Ramos (cell line): ENCODE measurements around the gene SLC28A2.
"Not testable (repeated sequence)": the region's sequence is repeated elsewhere in the genome, so short reads cannot be mapped to it uniquely, and the experiment has no call there.

Experiments used
- in situ Hi-C: fragments of 300-500 bp; cut with MboI; formaldehyde crosslinking; loops from one replicate; pipeline ENCODE4 v1.14.3; 2022; ENCODE audit warnings: low sequenced_read_pairs; ENCODE audit not compliant: unreplicated experiment

Gene SLC28A2, protein sequence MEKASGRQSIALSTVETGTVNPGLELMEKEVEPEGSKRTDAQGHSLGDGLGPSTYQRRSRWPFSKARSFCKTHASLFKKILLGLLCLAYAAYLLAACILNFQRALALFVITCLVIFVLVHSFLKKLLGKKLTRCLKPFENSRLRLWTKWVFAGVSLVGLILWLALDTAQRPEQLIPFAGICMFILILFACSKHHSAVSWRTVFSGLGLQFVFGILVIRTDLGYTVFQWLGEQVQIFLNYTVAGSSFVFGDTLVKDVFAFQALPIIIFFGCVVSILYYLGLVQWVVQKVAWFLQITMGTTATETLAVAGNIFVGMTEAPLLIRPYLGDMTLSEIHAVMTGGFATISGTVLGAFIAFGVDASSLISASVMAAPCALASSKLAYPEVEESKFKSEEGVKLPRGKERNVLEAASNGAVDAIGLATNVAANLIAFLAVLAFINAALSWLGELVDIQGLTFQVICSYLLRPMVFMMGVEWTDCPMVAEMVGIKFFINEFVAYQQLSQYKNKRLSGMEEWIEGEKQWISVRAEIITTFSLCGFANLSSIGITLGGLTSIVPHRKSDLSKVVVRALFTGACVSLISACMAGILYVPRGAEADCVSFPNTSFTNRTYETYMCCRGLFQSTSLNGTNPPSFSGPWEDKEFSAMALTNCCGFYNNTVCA

DNA sequence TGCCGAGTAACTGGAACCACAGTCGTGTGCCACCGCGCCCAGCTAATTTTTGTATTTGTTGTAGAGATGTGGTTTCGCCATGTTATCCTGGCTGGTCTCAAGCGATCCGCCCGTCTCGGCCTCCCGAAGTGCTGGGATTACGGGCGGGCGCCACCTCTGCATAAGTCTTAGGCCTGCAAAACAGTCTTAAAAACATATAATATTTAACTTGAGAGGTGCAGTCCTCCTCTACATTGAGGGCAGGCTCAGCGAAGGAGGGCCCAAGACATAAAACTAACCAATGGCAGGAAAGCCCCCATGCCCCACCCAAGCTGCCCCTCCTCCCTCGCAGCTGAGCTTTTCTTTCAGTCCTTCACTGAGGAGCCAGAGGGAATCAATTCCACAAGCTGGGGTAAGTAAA is at the start of gene SLC28A2:
TSS of gene SLC28A2 (plus strand) at position 347 of the 400 bp plus-strand sequence. CDS start 982 bp downstream, outside the sequence.
- in situ Hi-C loops = no loop called here

DNA sequence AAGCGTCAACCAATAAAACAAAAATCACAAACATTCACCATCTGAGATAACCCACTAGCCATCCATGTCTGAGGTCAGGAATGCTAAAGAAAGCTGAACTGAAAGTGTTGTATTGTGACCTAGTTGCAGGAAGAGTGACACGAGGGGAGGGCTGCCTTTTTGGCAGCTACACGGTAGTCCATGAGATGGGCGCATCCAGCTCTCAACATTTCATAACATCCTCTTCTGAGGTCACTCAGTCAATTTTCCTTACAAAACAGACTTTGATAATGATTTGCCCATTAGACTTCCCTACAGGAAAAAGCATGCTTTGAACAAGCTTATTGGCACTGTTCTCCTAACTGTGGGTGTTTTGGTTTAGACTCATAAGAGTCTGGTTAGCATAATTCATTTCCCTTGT is 48.9 kb upstream of the SLC28A2 start:
- in situ Hi-C loops = loop anchor here (10.0 kb wide), 1 partner anchor 202 kb away; a partner anchor contains a TSS

DNA sequence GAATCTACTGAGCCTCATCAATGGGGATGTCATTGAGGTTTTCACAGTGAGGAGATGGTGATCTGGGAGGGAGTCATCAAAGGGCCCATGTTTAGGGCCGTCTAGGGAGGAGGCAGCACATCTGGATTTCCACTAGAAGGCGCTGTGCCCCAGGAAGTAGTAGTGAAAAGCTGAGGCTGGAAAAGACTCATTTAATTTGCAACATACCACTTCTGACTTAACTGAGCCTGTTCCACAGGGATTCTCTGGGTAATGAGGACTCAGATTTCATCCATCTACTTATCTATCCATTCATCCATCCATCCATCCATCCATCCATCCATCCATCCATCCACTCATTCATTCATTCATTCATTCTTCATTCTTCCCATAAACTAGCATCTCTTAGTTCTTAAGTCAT is 46.8 kb upstream of the SLC28A2 start:
- in situ Hi-C loops = loop anchor here (10.0 kb wide), 1 partner anchor 200 kb away; a partner anchor contains a TSS

DNA sequence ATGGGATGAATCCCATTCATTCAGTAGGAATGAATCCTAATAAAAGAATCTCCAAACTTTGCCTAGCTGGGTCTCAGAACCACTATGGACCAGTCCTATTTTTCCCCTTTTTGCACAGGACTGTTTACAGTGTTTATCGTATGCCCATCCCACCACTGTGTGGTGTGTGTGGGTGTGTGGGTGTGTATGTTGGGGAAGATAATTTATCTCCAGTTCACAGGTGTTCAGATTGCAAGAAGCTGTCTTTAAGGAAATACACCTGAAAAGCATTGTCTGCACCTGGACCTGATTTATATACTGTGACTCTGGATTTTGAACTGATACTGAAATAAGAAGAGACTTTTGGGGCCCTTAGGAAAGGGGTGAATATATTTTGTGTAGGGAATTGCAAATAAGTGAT is 39.5 kb upstream of the SLC28A2 start:
- in situ Hi-C loops = no loop called here

DNA sequence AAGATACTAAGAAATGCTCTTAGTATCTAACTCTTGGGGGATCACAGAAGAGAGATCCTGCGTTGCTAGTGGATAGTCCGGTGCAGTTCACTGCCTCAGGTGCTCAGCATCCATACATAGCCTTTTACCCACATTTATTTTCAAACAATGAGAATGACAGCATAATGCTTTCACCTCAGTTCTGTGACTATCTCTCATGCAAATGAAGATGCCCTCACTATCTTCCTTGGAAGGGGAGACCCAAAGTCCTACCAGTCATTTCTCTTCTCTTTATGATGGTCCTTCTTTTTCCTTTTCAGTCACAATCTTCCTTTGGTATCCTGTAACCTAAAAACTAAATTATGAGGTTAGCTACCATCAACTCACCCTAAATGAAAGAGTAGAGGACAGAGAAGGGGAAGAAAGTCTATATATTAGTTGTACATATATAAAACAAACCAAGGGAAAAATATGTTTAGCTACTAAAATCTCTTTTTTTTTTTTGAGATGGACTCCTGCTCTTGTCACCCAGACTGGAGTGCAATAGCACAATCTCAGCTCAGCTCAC is 30.9 kb upstream of the SLC28A2 start:
- in situ Hi-C loops = no loop called here

DNA sequence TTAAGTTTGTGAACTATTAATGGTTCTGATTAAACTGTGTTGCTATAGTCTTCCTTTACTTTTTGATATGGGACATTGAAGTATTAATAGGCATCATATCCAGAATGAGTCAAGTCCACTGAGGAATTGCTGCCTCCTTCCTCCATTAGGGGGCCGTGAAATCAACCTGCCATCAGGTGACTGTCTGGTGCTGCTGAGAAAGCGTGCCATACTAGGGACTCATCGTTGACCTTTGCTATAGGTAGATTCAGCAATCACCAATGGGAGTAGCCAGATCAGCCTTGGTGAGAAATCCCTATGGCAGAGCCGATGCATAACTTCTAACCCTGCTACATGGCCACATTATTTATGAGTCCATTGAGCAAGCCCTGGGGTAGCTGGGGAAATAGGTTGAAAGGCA is 30.1 kb upstream of the SLC28A2 start:
- in situ Hi-C loops = no loop called here

DNA sequence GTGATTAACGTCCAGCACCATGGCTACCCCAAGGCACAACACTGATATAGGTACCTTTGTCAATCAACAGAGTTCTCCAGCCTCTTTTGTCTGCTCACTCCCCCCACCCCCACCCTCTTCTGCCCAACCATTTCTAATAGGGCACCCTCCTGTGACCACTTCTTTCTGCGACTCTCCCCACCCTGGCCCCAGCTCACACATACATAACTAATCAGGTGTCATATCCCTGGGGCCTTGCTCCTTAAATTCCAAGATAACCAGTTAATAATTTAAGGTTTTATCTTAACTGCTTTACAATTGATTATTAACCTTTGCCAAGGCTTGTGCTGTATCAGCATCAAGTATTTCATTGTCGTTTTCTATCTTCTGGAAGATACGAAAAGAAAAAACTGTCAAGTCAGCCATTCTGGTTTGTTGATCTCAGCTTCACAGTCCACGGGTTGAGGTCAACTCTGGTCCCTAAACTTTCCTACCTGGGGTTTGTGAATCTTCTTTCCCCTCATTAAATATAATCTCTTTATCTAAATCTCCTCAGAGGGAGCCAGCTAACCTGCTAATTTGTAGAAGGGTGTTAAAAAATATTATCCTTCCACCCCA is 27.3 kb upstream of the SLC28A2 start:
- in situ Hi-C loops = no loop called here

DNA sequence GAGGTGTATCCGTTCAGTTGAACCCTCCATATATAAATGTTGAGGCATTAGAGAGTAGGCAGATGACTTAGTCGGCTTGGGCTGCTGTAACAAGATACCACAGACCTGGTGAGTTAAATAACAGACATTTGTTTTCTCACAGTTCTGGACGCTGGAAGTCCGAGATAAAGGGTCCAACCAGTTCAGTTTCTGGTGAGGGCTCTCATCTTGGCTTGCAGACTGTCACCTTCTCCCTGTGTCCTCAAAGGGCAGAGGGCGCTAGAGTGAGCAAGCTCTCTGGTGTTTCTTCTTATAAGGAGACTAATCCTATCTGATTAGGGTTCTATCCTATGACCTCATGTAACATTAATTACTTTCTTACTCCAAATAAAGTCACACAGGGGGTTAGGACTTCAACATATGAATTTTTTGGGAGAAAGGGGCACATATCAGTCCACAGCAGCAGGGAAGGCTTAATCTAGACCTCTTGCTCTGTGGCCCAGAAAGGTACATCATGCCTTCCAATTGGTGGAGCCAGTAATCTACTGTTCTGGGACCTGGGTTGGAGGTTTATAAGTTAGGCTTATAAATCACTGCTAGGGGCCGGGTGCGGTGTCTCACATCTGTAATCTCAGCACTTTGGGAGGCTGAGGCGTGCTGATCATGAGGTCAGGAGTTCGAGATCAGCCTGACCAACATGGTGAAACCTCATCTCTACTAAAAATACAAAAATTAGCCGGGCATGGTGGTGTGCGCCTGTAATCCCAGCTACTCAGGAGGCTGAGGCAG is 26.3 kb upstream of the SLC28A2 start:
- in situ Hi-C loops = no loop called here

DNA sequence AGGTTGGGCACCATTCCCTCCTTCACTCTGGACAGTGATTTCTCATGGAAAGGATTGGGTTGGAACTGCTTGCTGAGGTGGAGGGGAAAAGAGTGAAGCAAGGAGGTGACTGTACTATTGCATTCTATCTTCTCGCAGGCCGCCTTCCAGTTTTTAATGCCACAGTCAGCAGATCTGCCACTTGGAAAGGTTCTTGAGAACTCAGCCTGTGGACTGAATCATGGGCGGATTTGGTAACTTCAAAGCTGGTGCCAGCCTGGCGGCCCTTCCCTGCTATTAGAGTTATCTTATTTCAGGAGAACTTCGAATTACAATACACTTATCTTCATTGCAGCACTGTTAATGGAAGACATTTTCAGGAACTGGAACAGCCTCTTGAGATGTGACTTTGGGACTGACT is 23.1 kb upstream of the SLC28A2 start:
- in situ Hi-C loops = no loop called here

DNA sequence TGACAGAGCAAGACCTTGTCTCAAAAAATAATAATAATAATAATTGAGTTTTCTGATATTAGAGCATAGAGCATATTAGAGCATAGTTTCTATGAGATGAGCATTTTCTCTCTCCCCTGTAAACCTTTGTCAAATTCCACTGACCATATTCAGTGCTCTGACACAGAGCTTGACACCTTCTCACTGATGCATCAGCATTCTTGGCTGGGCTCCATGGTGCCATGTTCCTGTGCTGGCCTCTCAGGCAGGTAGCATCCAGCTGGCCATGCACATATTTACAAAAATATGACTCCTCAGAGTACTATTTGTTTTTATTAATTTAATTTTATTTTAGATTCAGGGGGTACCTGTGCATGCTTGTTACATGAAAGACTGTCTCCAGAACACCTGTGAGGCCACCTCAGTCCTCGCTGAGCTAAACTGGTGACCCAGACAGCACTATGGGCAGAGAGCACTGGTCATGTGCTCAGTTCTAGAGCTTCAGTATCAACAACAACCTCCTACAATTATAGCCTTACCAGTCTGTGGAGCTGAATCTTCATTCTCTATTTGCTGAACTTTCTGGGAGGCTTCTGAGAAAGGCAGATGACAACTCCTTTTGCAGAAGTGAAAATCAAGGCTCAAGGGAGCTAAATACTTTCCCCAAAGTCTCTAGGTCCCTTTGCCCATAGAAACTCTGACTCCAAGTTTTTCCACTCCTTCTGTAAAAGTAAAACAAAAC is 21.6 kb upstream of the SLC28A2 start:
- in situ Hi-C loops = no loop called here

DNA sequence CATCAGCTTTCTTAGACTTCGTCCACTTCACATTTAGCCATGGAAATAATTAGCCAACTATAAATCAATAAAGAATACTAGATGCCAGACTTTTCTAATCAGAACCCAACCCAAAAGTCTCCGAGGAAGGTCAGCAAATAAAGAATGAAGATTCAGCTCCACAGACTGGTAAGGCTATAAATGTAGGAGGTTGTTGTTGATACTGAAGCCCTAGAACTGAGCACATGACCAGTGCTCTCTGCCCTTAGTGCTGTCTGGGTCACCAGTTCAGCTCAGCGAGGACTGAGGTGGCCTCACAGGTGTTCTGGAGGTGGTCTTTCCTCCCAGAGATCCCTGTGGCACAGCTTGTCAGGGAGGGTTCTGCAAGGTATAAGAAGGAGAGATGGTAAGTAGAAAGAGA is 20.9 kb upstream of the SLC28A2 start:
- in situ Hi-C loops = no loop called here

DNA sequence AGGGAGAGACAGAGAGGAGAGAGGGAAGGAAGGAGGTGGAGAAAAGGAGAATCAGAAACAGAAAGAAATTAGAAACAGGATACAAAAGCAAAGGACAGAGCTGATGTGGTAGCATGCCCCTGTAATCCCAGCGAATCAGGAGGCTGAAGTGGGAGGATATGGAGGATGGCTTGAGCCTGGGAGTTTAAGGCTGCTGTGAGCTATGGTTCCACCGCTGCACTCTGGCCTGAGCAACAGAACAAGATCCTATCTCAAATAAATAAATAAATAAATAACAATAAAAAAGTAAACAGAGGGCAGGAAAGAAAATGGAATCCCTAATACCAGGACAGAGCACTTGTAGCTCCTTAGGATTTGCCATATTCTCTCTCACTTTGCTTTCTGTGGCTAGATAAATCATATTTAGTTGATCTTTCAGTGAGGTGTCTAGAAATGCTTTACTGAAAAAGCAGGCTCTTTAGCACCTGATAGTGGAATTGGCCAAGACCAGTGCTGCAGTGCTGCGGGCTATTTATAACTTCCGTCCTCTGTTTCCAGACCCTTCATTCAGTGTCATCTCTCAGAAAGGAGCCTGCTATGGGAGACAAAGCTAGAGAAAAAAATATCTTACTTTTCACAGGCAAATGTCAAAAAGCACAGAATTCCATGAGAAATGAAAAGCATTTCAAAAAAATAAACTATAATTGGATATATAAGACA is 20.0 kb upstream of the SLC28A2 start:
- in situ Hi-C loops = no loop called here

DNA sequence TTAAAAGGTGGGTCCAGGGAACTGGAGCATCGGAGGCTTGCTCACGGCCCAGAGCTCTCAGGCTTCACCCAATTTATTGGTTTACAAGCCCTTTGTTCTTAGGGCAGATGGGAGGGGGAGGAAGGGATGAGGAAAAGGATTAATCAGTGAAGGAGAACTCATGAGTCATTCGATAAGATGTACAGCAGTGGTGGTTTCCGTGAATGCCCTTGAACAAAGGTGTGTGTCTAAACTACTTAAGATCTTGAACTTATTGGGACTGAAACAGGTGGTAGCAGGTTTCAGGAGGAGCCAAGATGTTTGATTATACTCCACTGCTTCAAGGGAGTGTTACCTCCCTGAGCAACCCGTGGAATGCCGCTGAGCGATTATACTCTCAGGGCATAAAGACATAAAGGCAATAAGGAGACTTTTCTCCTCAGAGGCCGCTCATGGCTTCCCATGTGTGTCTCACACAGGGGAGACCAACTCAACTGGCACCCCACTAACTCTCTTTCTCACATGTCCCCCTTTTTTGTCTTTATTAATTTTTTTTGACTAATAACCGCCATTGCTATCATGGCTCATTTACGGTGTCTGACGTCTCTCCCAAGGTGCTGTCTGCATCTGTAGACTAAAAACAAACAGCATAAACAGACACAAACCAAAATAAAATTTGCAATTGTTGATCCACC is 17.3 kb upstream of the SLC28A2 start:
- in situ Hi-C loops = no loop called here

DNA sequence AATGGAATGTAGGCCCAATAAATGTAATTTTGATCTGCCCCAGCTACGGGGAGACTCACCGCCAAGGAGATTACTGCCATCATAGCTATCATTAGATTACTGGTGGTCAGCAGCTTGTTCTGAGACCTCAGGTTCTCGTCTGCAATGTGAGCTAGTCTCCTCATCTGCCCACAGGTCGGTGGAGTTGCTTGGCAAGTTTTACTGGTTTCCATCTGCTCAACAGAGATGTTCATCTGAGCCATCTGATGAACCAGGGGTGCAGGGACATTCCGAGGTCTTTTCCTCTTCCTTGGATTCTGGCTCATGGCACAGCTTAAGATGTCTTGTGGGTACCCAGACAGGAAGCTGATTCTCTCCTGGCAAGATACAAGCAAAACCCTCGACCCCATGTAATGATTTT is 15.2 kb upstream of the SLC28A2 start:
- in situ Hi-C loops = not testable (repeated sequence)

DNA sequence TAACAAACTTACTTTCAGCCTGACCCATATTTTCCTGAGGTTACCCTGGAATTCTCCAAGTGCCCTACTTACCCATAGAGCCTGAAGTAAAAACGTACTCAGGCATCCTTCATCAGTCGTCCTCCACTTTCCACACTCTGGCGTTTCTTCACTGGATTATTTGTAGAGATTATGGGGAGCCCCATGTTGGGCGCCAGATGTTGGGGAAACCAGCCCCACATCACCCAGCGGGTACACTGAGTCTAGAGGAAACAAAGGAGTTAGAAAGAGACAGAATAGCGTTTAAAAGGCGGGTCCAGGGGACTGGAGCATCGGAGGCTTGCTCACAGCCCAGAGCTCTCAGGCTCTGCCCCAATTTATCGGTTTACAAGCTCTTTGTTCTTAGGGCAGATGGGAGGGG is 9.7 kb upstream of the SLC28A2 start:
- in situ Hi-C loops = no loop called here

DNA sequence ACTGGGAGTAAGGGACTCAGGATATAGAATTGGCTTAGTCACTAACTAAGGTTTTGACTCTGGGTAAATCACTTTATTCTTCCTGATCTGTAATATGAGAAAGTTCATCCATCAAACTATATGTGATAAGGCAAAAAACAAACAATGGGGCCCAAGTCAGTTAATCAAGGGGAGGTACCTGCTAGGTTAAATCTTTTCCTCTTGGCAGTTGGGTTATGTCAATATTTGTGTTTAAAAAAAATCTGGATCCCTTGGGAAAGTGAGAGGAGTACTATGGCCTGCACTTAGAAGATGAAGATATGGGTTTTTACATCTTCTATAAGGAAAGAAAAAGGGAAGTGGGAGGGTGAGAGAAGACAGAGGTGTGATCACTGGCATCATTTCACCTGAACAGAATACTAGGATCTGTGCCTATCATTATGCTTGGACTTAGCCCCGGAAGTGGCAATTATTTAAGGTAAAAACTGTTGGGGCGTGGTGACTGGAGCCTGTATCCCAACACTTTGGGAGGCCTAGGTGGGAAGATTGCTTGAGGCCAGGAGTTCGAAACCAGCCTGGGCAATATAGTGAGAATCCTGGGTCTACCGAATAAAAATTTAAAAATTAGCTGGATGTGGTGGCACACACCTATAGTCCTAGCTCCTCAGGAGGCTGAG is 2.8 kb upstream of the SLC28A2 start:
- in situ Hi-C loops = no loop called here

DNA sequence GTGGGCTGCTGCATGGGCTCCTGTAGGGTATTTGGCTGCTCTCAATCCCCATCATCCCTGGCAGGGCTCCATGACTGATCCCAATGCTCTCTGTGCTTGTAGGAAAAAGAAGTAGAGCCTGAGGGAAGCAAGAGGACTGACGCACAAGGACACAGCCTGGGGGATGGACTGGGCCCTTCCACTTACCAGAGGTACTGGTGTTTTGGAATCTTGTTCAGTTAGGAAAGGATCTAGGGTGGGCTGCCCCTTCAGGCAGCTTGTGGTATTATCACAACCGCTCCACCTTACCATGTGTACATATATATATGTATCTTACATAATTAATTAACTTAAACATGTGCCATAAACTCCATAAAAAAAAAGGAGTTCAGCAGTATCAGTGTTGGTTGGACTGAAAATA is 1.3 kb downstream of the SLC28A2 start:
- in situ Hi-C loops = no loop called here

DNA sequence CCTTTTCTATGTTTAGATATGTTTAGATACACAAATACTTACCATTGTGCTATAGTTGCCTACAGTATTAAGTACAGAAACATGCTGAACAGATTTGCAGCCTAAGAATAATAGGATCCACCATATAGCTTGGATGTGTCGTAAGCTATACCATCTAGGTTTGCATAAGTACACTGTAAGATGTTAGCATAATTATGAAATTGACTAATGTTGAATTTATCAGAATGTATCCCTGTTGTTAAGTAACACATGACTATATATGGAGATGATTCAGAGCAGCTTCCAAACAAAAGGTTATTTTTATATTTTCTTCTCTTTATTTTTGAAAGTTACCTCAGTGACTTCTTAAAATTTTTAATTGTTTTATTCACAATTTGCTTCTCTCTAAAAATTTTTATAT is 2.4 kb downstream of the SLC28A2 start:
- in situ Hi-C loops = no loop called here
